K562 (cell line): Measurements from ENCODE around the gene PTGES3. TPM values are rescaled to one million over a fixed set of nuclear protein-coding genes. Genes with fewer than 3 reads are reported as not detected.

Source experiments
- BMI1 ChIP-seq: fragments of 150-350 bp; IDR thresholded peaks from 2 replicates; pipeline ENCODE4 v1.6.1; 2014; ENCODE audit warnings: low read length
- DPF2 ChIP-seq: fragments of 450-650 bp; IDR thresholded peaks from 2 replicates; pipeline ENCODE4 v1.6.1; 2016
- JUND ChIP-seq, 2 experiments: IDR thresholded peaks; 2 replicates in 1 of 2; 3 replicates in 1 of 2; pipeline ENCODE4 v1.6.1; 2011; ENCODE audit warnings: borderline replicate concordance in 2 of 2, low read depth in 2 of 2, low read length in 2 of 2, improper control_type of control experiment in 1 of 2, missing biosample characterization in 1 of 2, missing genetic modification characterization in 1 of 2, missing genetic modification reagents in 1 of 2
- MXD1 ChIP-seq: fragments of 250-450 bp; sonication (Bioruptor Pico); IDR thresholded peaks from 2 replicates; pipeline ENCODE4 v1.8.0; 2021; ENCODE audit warnings: borderline replicate concordance, mild to moderate bottlenecking, moderate library complexity; ENCODE audit not compliant: poor library complexity, severe bottlenecking
- NCOA6 ChIP-seq: fragments of 450-650 bp; IDR thresholded peaks from 2 replicates; pipeline ENCODE4 v1.6.1; 2017; ENCODE audit warnings: mild to moderate bottlenecking
- NFE2 ChIP-seq: IDR thresholded peaks from 2 replicates; pipeline ENCODE4 v1.6.1; 2014; ENCODE audit warnings: antibody characterized with exemption, low read depth
- NKRF ChIP-seq: fragments of 450-650 bp; IDR thresholded peaks from 2 replicates; pipeline ENCODE4 v1.6.1; 2016; ENCODE audit warnings: borderline replicate concordance
- TOE1 ChIP-seq, 2 experiments: fragments of 450-650 bp in 1 of 2; sonication (generic) in 1 of 2; formaldehyde crosslinking in 1 of 2; IDR thresholded peaks; 2 replicates each; pipeline versions ENCODE4 v1.7.1 to v1.8.0; 2016 to 2022; ENCODE audit warnings: borderline replicate concordance in 2 of 2, mild to moderate bottlenecking in 2 of 2, antibody characterized with exemption in 1 of 2, inconsistent platforms in 1 of 2, low read depth in 1 of 2, missing genetic modification reagents in 1 of 2, moderate library complexity in 1 of 2
- ZBTB11 ChIP-seq, 3 experiments: fragments of 200-800 bp in 1 of 3; fragments of 250-450 bp in 1 of 3; fragments of 450-650 bp in 1 of 3; sonication (Bioruptor Pico) in 1 of 3; sonication (Bioruptor generic) in 1 of 3; formaldehyde crosslinking in 1 of 3; IDR thresholded peaks; 2 replicates each; pipeline versions ENCODE4 v1.6.1 to v1.8.0; 2016 to 2022; ENCODE audit warnings: mild to moderate bottlenecking in 2 of 3, missing genetic modification characterization in 2 of 3, missing compliant biosample characterization in 1 of 3, moderate library complexity in 1 of 3
- ZNF134 ChIP-seq: fragments of 250-450 bp; sonication (Bioruptor Pico); conservative IDR thresholded peaks from 2 replicates; pipeline ENCODE4 v1.4.0; 2020
- ZNF212 ChIP-seq: fragments of 450-650 bp; formaldehyde crosslinking; IDR thresholded peaks from 2 replicates; pipeline ENCODE4 v1.4.0; 2020; ENCODE audit warnings: mild to moderate bottlenecking
- ZNF23 ChIP-seq: fragments of 250-450 bp; sonication (Bioruptor Pico); IDR thresholded peaks from 2 replicates; pipeline ENCODE4 v1.4.0; 2020; ENCODE audit warnings: mild to moderate bottlenecking
- ZNF644 ChIP-seq: fragments of 200-800 bp; sonication (Bioruptor generic); IDR thresholded peaks from 2 replicates; pipeline ENCODE4 v1.6.1; 2016; ENCODE audit warnings: low read depth, missing genetic modification characterization, missing compliant biosample characterization
- polyA plus RNA-seq, 8 experiments: library from polyadenylated mRNA; depleted of rRNA in 4 of 8; stranded (reverse) in 5 of 8; unstranded in 3 of 8; fragments of >200 nt; fragmentation: Nextera tagmentation in 2 of 8; fragmentation: Illumina TruSeq in 1 of 8; extraction: Ambion mirVana in 2 of 8; extraction: Trizol in 1 of 8; gene quantifications; 2 replicates each; pipeline versions ENCODE4 v1.2.1 to v1.2.3, GENCODE V29; 2011 to 2014; ENCODE audit warnings: inconsistent platforms in 1 of 8, missing spikeins in 1 of 8
- total RNA-seq, 7 experiments: library from RNA; depleted of rRNA in 6 of 7; stranded (reverse); fragments of >200 nt in 6 of 7; fragmentation: Illumina TruSeq in 2 of 7; extraction: Trizol in 2 of 7; gene quantifications; 2 replicates each; pipeline versions ENCODE4 v1.2.1 to v1.2.3, GENCODE V29; 2011 to 2021; ENCODE audit warnings: low replicate concordance in 1 of 7
- TF ChIP-seq, protein P1 (sequence below), 2 experiments: fragments of 450-650 bp; IDR thresholded peaks; 2 replicates each; pipeline ENCODE4 v1.6.1; 2018; ENCODE audit warnings: mild to moderate bottlenecking in 2 of 2, low read depth in 1 of 2; ENCODE audit not compliant: partially characterized antibody in 2 of 2

PTGES3 gene
- total and polyA plus RNA-seq, 9 of the 15 experiments (the other 6 are each of a cell fraction or from before 2014, with no cell fraction given), result 163 to 501 (median 213) TPM

DNA sequence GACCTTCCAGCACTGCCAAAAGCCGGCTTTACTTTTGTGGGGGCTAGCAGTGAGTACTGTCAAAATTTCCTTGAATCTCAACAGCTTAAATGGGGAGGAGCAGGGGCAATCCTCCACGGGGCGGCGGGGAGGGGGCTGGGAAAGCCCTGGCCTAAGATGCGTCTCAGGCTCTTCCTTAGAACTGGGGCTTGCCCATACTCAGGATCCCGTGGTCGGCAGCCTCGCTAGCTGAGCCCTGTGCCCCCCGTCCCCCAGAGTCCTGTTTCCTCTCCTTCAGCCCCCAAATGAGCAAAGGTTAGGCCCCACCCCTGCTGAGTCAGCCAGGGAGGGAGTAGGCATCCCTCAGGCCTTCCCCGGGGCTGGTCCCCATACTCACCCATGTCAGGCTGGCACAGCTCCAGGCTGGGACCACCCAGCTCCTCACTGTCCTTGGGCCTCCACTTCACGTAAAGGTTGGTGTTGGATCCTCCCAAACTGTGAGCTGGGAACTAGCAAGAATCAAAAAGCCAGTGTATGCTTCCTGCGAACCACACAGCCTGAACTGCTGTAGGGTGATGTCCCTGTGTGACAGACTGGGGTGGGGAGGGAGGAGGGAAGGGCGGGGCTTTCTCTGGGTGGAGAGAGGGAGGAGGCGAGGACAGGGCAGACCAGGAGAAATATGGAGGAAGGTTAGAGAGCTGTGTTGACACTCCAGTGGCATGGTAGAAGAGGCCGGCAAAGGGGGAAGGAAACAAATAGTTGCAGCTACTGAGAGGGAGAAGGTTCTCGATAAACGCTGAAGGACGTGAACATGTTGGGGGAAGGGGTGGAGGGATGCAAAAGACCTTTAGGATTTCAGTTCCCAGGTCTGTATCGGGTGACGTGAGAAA lies 52.0 kb downstream of the PTGES3 start (continued):
- no peak; a peak in 1 of 6 replicates for TF ChIP-seq ZBTB11 (CRISPR knock-in tag; IDR thresholded peaks at IDR 0.05)
- TF ChIP-seq, protein P1, sequence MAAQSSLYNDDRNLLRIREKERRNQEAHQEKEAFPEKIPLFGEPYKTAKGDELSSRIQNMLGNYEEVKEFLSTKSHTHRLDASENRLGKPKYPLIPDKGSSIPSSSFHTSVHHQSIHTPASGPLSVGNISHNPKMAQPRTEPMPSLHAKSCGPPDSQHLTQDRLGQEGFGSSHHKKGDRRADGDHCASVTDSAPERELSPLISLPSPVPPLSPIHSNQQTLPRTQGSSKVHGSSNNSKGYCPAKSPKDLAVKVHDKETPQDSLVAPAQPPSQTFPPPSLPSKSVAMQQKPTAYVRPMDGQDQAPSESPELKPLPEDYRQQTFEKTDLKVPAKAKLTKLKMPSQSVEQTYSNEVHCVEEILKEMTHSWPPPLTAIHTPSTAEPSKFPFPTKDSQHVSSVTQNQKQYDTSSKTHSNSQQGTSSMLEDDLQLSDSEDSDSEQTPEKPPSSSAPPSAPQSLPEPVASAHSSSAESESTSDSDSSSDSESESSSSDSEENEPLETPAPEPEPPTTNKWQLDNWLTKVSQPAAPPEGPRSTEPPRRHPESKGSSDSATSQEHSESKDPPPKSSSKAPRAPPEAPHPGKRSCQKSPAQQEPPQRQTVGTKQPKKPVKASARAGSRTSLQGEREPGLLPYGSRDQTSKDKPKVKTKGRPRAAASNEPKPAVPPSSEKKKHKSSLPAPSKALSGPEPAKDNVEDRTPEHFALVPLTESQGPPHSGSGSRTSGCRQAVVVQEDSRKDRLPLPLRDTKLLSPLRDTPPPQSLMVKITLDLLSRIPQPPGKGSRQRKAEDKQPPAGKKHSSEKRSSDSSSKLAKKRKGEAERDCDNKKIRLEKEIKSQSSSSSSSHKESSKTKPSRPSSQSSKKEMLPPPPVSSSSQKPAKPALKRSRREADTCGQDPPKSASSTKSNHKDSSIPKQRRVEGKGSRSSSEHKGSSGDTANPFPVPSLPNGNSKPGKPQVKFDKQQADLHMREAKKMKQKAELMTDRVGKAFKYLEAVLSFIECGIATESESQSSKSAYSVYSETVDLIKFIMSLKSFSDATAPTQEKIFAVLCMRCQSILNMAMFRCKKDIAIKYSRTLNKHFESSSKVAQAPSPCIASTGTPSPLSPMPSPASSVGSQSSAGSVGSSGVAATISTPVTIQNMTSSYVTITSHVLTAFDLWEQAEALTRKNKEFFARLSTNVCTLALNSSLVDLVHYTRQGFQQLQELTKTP (IDR thresholded peaks at IDR 0.05; ENCODE audit: low read depth in 1 of 2, partially characterized antibody in 2 of 2), result peak; percentile 66 to 75
- no peak for TF ChIP-seq BMI1
- TF ChIP-seq NKRF, result peak; percentile 48; the same call in 1 of the 2 replicates
- TF ChIP-seq ZNF212 (CRISPR knock-in tag), result no peak
- TF ChIP-seq TOE1 (IDR thresholded peaks at IDR 0.05; ENCODE audit: borderline replicate concordance), result 0 out of 2 replicates have a peak, but pooled peaks have one; percentile 20
- no peak for TF ChIP-seq TOE1 (CRISPR knock-in tag; IDR thresholded peaks at IDR 0.05; ENCODE audit: borderline replicate concordance, low read depth)
- TF ChIP-seq DPF2, result peak; percentile 58; the same call in 1 of the 2 replicates
- no peak for TF ChIP-seq ZNF644 (tag)
- TF ChIP-seq ZNF23, result no peak
- TF ChIP-seq NFE2, result peak; percentile 81
- TF ChIP-seq ZNF134 (CRISPR knock-in tag), result no peak
- no peak for TF ChIP-seq NCOA6
- TF ChIP-seq MXD1 (CRISPR knock-in tag), result no peak
- peak; percentile 77 for TF ChIP-seq JUND (IDR thresholded peaks at IDR 0.05; ENCODE audit: borderline replicate concordance, low read depth, low read length)
- 0 out of 3 replicates have a peak, but pooled peaks have one; percentile 48 for TF ChIP-seq JUND (tag; IDR thresholded peaks at IDR 0.05; ENCODE audit: borderline replicate concordance, low read depth, low read length)
